ENCODE results near the gene ELOVL4.

DNA sequence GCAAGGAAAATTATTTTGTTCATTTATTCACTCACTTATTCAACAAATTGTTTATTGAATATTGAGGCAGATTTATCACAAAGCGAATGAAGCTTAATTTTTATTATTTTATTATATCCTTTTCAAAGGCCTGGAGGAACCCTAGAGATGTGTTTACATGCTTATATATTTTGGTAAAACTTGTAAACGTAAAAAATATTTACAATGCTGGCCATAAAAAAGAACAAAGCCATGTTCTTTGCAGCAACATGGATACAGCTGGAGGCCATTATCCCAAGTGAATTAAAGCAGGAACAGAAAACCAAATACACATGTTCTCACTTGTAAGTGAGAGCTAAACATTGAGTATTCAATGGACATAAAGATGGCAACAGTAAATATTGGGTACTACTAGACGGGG, 58.8 kb downstream of the ELOVL4 start:
- TF ChIP-seq EZH2 (IDR thresholded peaks at IDR 0.05) (no peak), POLR2AphosphoS5 (IDR thresholded peaks at IDR 0.05; ENCODE audit: borderline replicate concordance, low read depth, low read length) (no peak), FOXP2 (optimal IDR thresholded peaks at IDR 0.05; ENCODE audit: control extremely low read depth, extremely low read length, insufficient read depth) (no peak)
